Forelimb muscle (tissue), 1 donor: ENCODE results near the gene RNF44. TPM values are rescaled to one million over a fixed set of nuclear protein-coding genes. Genes with fewer than 3 reads are reported as not detected.

Source experiments
- polyA plus RNA-seq: library from polyadenylated mRNA; unstranded; fragments of 120-200 nt; gene quantifications from one replicate; pipeline ENCODE4 v1.2.1, GENCODE V29; 2013; ENCODE audit not compliant: insufficient read length

RNF44 gene
- polyA plus RNA-seq, 1 donor: 32.6 TPM

Other genes with a start within 250 kb of the RNF44 start
- gene KIAA1191, start 175.6 kb downstream of the RNF44 start, polyA plus RNA-seq: 60.7 TPM
- 12.2 TPM for gene ARL10, start 171.9 kb downstream of the RNF44 start, polyA plus RNA-seq
- 30.4 TPM for gene NOP16, start 148.8 kb downstream of the RNF44 start, polyA plus RNA-seq
- gene HIGD2A, start 148.7 kb downstream of the RNF44 start, polyA plus RNA-seq: 205 TPM
- 56.3 TPM for gene CLTB, start 120.9 kb downstream of the RNF44 start, polyA plus RNA-seq
- gene FAF2, start 89.0 kb downstream of the RNF44 start, polyA plus RNA-seq: 22.6 TPM
- gene CDHR2, start 11.9 kb upstream of the RNF44 start, polyA plus RNA-seq: not detected
- gene GPRIN1, start 72.8 kb upstream of the RNF44 start, polyA plus RNA-seq: 0.49 TPM
- gene SNCB, start 93.1 kb upstream of the RNF44 start, polyA plus RNA-seq: not detected
- not detected for gene EIF4E1B, start 93.3 kb upstream of the RNF44 start, polyA plus RNA-seq
- gene TSPAN17, start 110.1 kb upstream of the RNF44 start, polyA plus RNA-seq: 28.7 TPM